Activated CD4-positive, alpha-beta T cell treated with anti-CD3 and anti-CD28 coated beads, Interleukin-2, amount 50 U/mL, for 1 hour (primary cell): ENCODE data around the gene XYLT2.
"Not testable (repeated sequence)": the region's sequence is repeated elsewhere in the genome, so short reads cannot be mapped to it uniquely, and the experiment has no call there.

Experiments
- DNase-seq: peaks from one replicate; pipeline ENCODE4 v3.0.0-alpha.2; 2020

The XYLT2 gene

GRCh38 chr17:50322271-50322670 is 23.7 kb upstream of the XYLT2 start:
- DNase-seq, result no peak

GRCh38 chr17:50323060-50323459 is 22.9 kb upstream of the XYLT2 start:
- no peak for DNase-seq

GRCh38 chr17:50325906-50326305 is 20.0 kb upstream of the XYLT2 start:
- DNase-seq, result no peak

- DNase-seq, result no peak
These were observed 19.0 kb upstream of the XYLT2 start for GRCh38 chr17:50326831-50327364.

- DNase-seq, result no peak
These were observed 17.3 kb upstream of the XYLT2 start for GRCh38 chr17:50328363-50329325.

- DNase-seq, result no peak
These were observed 16.2 kb upstream of the XYLT2 start for GRCh38 chr17:50329716-50330115.

- no peak for DNase-seq
These were observed 15.7 kb upstream of the XYLT2 start for GRCh38 chr17:50330151-50330775.

GRCh38 chr17:50331085-50331791 is 14.7 kb upstream of the XYLT2 start:
- no peak for DNase-seq

- DNase-seq, result no peak
These were observed 13.7 kb upstream of the XYLT2 start for GRCh38 chr17:50332196-50332595.

- DNase-seq, result not testable (repeated sequence)
These were observed 12.5 kb upstream of the XYLT2 start for GRCh38 chr17:50333291-50334057.

GRCh38 chr17:50337956-50338355 is 8.0 kb upstream of the XYLT2 start:
- no peak for DNase-seq

- DNase-seq, result no peak
These were observed 7.3 kb upstream of the XYLT2 start for GRCh38 chr17:50338645-50339044.

GRCh38 chr17:50339381-50339780 is 6.5 kb upstream of the XYLT2 start:
- DNase-seq, result no peak

GRCh38 chr17:50344731-50345365 is 1.1 kb upstream of the XYLT2 start:
- no peak for DNase-seq

GRCh38 chr17:50346313-50347116 is 589 bp downstream of the XYLT2 start:
- DNase-seq, result peak; percentile 19

- no peak for DNase-seq
These were observed 1.4 kb downstream of the XYLT2 start for GRCh38 chr17:50347117-50347893.

GRCh38 chr17:50347894-50348291 is 2.0 kb downstream of the XYLT2 start:
- no peak for DNase-seq

- DNase-seq, result no peak
These were observed 2.8 kb downstream of the XYLT2 start for GRCh38 chr17:50348522-50349242.

GRCh38 chr17:50349243-50349600 is 3.3 kb downstream of the XYLT2 start:
- DNase-seq, result no peak

- DNase-seq, result no peak
These were observed 4.8 kb downstream of the XYLT2 start for GRCh38 chr17:50350733-50351132.
